ENCODE data around the gene KIAA0825. TPM values are rescaled to one million over a fixed set of nuclear protein-coding genes. Genes with fewer than 3 reads are reported as not detected.

KIAA0825 gene
- total RNA-seq, 2 donors from 2014 or later, result 4.1 to 4.3 TPM

DNA sequence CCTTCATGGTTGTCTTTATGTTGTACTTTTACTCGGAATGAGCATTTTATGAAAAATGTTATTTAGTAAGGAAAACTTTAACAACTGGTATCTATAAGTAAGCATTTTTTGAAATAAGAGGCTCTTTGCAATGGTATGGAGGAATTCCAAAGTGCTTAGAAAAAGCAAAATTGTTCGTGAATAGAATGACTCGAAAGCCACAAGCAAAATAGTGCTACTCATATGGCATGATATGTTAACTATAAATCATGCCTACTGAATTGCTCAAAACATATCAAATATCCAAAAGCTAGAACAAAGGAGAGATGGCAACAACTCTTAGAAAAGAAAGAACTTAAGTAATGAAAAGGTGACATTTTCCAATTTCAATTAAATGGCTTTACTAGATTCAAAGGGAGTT is 216.3 kb downstream of the KIAA0825 start:
- ATAC-seq (ENCODE audit: insufficient number of reproducible peaks, low FRiP score, low read depth) (no peak), DNase-seq (ENCODE audit: low spot score) (no peak)
- Histone ChIP-seq H3K4me1 (ENCODE audit: control insufficient read depth in 1 of 2, low read depth in 2 of 2) (no peaks in the 10 kb centered on the region), H3K4me3 (no peak overlapping the region), H3K27ac (no peak overlapping the region), H3K36me3 (no peaks in the 10 kb centered on the region), H3K27me3 (replicated peaks; ENCODE audit: insufficient read depth) (no peaks in the 10 kb centered on the region), H3K9me3 (no peaks in the 10 kb centered on the region)
- TF ChIP-seq, protein P1, sequence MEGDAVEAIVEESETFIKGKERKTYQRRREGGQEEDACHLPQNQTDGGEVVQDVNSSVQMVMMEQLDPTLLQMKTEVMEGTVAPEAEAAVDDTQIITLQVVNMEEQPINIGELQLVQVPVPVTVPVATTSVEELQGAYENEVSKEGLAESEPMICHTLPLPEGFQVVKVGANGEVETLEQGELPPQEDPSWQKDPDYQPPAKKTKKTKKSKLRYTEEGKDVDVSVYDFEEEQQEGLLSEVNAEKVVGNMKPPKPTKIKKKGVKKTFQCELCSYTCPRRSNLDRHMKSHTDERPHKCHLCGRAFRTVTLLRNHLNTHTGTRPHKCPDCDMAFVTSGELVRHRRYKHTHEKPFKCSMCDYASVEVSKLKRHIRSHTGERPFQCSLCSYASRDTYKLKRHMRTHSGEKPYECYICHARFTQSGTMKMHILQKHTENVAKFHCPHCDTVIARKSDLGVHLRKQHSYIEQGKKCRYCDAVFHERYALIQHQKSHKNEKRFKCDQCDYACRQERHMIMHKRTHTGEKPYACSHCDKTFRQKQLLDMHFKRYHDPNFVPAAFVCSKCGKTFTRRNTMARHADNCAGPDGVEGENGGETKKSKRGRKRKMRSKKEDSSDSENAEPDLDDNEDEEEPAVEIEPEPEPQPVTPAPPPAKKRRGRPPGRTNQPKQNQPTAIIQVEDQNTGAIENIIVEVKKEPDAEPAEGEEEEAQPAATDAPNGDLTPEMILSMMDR (IDR thresholded peaks at IDR 0.05), result no peak

DNA sequence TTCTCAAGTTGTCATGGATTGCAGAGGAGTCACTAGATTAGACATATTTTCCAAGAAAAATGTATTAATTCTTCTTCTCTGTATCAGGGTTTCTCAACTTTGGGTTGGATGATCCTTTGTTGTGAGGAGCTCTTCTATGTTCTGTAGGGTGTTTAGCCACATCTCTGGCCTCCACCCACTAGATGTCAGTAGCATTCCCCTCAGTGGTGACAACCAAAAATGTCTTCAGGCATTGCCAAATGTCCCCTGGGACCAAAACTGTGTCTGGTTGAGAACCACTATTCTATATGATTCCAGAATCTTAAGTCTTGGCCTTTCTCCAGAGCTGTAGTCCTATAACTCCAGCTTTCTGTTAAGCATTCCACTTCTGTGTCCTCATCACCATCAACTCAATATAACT is 220.9 kb downstream of the KIAA0825 start:
- no peaks in the 10 kb centered on the region for H3K27me3 ChIP-seq (replicated peaks; ENCODE audit: insufficient read depth)
- H3K4me1 ChIP-seq (ENCODE audit: control insufficient read depth in 1 of 2, low read depth in 2 of 2), result no peaks in the 10 kb centered on the region
- no peak overlapping the region for H3K4me3 ChIP-seq
- H3K9me3 ChIP-seq, result no peaks in the 10 kb centered on the region
- ATAC-seq (ENCODE audit: insufficient number of reproducible peaks, low FRiP score, low read depth) (no peak), DNase-seq (ENCODE audit: low spot score) (no peak)
- TF ChIP-seq, protein P1 (IDR thresholded peaks at IDR 0.05), result no peak
- no peak overlapping the region for H3K27ac ChIP-seq
- H3K36me3 ChIP-seq, result no peaks in the 10 kb centered on the region

DNA sequence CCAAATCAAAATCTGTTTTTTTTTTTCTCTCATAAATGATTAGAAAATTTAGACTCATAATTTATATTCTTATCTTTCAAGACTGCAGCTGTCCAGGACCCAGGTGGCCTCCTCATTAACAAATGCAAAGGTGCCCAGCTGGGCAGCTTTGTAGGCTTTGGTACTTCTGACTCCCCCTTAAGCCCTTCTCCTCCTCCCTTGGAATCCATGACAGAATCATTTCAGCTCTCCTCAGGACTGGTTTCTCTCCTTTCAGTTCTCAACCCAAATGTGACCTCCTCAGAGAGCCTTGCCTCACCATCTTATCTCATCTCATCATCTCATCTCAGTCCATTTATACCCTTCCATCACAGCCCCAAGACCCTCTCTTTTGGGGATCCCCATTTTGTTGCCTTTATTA is 221.7 kb downstream of the KIAA0825 start:
- H3K4me1 ChIP-seq (ENCODE audit: control insufficient read depth in 1 of 2, low read depth in 2 of 2), result no peaks in the 10 kb centered on the region
- DNase-seq (ENCODE audit: low spot score), result no peak
- H3K4me3 ChIP-seq, result no peak overlapping the region
- H3K27me3 ChIP-seq (replicated peaks; ENCODE audit: insufficient read depth), result no peaks in the 10 kb centered on the region
- H3K9me3 ChIP-seq, result no peaks in the 10 kb centered on the region
- TF ChIP-seq, protein P1 (IDR thresholded peaks at IDR 0.05), result no peak
- no peak overlapping the region for H3K27ac ChIP-seq
- H3K36me3 ChIP-seq, result no peaks in the 10 kb centered on the region
- ATAC-seq (ENCODE audit: insufficient number of reproducible peaks, low FRiP score, low read depth), result no peak

DNA sequence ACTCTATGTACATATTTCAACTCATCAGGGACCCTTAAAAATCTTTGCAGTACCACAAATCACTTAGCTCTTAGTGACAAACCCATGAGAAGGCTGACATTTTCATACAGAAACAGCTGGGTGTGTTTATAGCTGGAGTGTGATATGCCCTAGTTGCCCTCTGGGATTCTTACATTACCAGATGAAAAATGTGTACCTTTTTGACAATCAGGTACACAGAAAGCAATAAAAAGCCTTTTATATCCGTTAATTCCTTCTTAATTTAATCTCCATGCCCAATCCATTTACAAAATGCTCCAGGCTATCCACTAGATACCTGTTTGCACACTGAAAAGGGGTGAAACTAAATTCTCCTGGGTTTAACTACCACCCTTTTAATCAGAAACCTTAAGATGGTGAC is 222.9 kb downstream of the KIAA0825 start:
- ATAC-seq (ENCODE audit: insufficient number of reproducible peaks, low FRiP score, low read depth), result no peak
- Histone ChIP-seq H3K4me1 (ENCODE audit: control insufficient read depth in 1 of 2, low read depth in 2 of 2) (no peaks in the 10 kb centered on the region), H3K27me3 (replicated peaks; ENCODE audit: insufficient read depth) (no peaks in the 10 kb centered on the region), H3K4me3 (no peak overlapping the region), H3K9me3 (no peaks in the 10 kb centered on the region), H3K36me3 (no peaks in the 10 kb centered on the region), H3K27ac (no peak overlapping the region)
- TF ChIP-seq, protein P1 (IDR thresholded peaks at IDR 0.05), result no peak
- no peak for DNase-seq (ENCODE audit: low spot score)

DNA sequence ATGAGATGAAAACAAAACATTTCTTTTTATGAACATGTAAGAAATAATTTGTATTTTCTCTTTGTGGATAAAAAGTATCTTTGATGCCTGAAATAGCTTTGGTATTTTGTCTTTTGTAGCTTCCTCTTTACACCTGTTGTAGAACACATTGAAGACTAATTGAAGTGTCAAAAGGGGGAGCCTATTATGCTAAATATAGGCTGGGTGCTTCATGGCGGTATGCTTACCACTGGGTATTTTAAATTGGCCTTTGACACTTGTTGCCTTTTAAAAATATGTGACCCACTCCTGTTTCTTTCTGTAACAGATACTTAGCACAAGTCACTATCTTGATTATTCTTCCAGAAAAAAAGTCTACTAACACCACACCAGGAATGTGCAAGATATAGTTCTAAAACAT is 226.4 kb downstream of the KIAA0825 start:
- H3K36me3 ChIP-seq, result no peaks in the 10 kb centered on the region
- no peak overlapping the region for H3K27ac ChIP-seq
- no peaks in the 10 kb centered on the region for H3K9me3 ChIP-seq
- TF ChIP-seq, protein P1 (IDR thresholded peaks at IDR 0.05), result no peak
- H3K4me3 ChIP-seq, result no peak overlapping the region
- H3K27me3 ChIP-seq (replicated peaks; ENCODE audit: insufficient read depth), result no peaks in the 10 kb centered on the region
- no peak for DNase-seq (ENCODE audit: low spot score)
- H3K4me1 ChIP-seq (ENCODE audit: control insufficient read depth in 1 of 2, low read depth in 2 of 2), result no peaks in the 10 kb centered on the region
- no peak for ATAC-seq (ENCODE audit: insufficient number of reproducible peaks, low FRiP score, low read depth)

Measured in thoracic aorta (tissue), 2 donors.